ENCODE results near the gene KCNQ1.

Gene KCNQ1

DNA sequence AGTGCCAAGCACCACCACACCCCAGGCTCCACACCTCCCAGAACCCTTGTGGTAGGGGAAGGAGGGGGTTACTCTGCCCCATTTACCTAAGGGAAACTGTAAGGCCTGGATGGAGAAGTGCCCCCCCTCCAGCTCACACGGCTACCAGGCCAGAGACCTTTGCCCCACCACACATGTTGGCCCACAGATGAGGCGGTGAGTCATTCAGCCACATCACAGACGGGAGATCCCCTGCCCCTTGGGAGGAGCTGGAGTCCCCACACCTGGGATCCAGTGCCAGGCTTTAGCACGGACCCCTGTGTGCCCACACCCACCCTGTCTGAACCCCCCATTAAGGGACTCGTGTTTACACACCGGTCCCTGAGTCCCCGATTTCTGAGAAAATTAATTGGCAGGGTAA is 415.8 kb downstream of the KCNQ1 start:
- DNase-seq, result peak; percentile 47

DNA sequence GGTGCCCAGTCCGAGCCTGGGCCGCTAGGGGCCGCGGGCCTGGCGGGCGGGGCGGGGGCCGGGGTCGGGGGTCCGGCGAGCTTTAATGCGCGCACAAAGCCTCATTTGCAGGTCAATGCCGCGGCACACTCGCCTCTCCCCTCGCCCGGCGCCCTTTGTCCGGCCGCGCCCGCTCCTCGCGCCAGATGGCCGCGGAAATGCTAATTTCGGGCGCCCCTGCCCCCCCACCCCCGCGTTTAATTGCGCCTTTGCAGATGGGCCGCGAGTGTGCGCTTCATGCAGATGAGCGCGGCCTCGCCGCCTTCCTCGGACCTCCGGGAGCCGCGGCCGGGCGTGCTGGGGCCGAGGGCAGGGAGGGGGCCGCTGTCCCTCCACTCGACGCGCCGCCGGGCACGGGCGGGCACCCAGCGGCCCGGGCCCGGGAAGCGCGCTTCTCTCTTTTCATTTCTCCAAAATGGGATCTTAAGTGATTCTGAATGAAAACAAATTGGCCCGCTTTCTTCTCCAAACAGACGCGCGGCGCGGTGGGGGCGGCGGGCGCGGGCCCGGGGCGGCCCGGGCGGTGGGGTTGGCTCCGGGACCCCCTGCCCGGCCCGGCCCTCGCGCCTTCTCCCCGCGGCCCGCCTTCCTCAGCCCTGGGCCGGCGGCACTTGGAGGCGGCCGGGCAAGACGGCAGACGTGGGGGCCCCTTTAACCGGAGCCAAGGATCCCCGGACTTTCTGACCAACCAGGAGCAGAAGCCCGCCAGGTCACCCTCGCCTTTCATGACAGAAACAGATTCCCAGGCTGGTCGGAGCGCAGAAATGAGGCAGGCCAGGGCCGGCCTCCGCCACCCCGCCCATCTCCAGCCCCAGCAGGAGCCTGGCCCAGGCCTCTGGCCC is 417.8 kb downstream of the KCNQ1 start:
- DNase-seq, result no peak

DNA sequence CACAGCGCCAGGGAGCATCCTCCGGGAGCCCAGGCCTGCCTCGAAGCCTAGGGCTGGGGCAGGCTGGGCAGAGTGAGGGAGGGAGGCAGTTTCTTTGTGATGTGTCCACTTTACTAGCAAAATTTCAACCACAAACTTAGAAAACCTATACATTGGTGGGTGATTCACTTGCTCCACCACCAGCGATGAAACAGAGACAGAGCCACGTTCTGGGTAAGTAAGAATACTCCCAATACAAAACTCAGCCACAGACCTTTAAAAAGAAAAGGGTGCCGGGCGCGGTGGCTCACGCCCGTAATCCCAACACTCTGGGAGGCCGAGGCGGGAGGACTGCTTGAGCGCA is 418.4 kb downstream of the KCNQ1 start:
- no peak for DNase-seq

GRCh38 chr11:2864901-2865300 is 420.1 kb downstream of the KCNQ1 start:
- DNase-seq, result no peak

- no peak for DNase-seq
Observed at GRCh38 chr11:2865922-2866577, 421.2 kb downstream of the KCNQ1 start.

DNA sequence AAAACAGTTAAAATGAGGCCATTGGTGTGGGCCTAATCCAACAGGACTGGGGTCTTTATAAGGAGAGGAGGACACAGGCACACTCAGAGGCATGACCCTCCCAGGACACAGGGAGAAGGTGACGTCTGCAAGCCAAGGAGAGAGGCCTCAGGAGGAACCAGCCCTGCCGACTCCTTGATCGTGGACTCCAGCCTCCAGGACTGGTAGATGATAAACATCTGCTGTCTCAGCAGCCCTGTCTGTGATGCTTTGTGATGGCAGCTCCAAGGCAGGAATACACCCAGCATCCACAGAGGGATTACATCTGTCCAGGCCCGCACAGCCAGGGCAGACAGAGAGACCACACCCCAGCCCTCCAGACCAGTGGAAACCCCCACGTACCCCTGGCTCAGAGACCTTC is 422.3 kb downstream of the KCNQ1 start:
- no peak for DNase-seq

GRCh38 chr11:2867722-2868505 is 423.1 kb downstream of the KCNQ1 start:
- DNase-seq, result no peak

GRCh38 chr11:2868506-2869133 is 423.8 kb downstream of the KCNQ1 start:
- no peak for DNase-seq

- no peak for DNase-seq
Observed at GRCh38 chr11:2869134-2869526, 424.3 kb downstream of the KCNQ1 start.

DNA sequence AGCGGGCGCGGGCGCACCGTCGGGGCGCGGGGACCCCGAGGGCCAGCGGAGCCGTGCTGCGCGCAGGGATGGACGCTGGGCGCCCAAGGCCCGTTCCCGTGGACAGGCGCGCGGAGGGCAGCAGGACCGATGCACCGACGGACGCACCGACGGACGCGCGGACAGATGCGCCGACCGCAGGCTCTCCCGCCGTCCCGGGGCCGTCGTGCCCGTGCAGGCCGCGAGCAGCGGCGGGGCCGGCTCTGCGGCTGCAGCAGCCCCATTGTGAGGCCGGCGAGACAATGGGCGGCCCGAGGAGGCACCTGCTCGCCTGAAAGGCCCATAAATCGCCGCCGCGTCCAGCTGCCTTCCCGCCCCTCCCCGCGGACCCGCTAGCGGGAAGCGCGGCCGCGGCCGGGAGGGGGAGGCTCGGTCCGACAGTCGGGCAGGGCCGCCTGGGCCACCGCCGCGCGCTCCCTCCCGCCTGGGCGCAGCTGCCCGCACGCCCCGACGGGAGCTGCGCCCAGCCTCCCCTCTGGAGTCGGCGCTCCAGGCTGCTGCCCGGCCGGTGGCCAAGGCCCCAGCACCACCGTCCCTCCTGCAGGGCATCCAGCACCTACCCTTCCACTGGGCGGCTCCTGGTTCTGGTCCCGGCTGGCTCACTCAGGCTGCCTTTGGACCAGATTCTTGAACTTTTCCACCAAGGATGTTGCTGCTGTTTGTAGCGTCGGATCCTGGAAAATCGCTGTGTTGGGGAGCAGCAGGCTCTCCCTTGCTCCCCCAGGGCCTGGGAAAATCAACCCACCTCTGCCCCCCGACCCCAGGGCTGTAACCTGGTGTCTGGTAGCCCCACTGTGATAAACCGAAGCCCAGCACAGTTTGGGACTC is 425.0 kb downstream of the KCNQ1 start:
- DNase-seq, result no peak

- DNase-seq, result no peak
Observed at GRCh38 chr11:2870460-2870859, 425.7 kb downstream of the KCNQ1 start.

GRCh38 chr11:2870969-2871680 is 426.3 kb downstream of the KCNQ1 start:
- no peak for DNase-seq

DNA sequence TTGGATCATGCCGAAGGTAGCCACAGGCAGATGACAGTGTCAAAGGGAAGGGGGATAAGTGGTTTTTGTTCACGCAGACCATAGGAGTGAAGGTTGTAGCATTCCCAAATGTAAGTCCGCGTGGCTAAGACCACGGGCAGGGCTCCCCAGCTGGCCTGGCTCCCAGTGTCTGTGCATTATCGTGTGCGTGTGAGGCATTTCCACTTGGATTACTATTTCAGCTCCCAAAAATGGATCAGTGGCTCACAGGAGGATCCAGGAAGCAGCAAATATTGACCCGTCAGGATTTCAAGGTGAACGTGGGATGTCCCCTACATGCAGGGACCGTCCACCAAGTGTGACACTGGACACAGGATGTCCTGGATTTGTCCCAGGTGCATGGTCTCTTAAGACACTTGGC is 430.2 kb downstream of the KCNQ1 start:
- no peak for DNase-seq

DNA sequence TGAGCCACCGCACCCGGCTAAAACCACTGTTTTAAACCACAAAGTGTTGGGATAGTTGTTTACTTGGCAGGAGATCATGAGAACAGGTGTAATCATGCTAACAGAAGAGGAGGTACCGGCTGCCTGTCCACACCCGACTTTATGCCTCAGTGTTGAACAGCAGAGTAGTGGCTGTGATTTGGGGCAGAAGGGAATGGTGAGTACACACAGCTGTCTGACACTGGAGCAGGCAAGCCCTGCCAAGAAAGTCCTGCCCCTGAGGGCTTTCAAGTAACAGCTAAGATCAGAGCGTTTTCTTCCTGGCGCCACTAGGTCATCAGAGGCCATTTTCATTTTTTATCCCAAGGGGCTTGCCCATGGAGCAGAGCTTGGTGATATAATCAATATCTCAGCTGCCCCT is 432.7 kb downstream of the KCNQ1 start:
- no peak for DNase-seq

- no peak for DNase-seq
Observed at GRCh38 chr11:2878782-2879181, 434.0 kb downstream of the KCNQ1 start.

DNA sequence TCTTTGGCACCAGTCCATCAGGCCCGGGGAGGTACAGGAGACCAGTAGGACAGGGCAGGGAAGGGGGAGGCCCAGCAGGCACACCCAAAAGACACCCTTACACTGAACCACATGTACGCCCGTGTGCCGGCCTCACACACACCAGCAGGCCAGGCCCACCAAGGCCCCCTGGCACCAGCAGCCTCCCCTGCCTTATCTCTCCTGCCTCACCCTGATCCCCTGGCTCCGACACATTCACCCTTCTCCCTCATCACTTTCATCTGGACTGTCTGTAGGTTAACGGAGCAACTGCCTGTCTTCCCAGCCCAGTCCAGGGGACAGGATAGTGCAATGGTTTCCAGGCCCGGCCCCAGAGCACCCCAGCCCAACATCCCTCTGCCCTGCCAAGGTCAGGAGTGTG is 435.8 kb downstream of the KCNQ1 start:
- no peak for DNase-seq

- no peak for DNase-seq
Observed at GRCh38 chr11:2881076-2881980, 436.5 kb downstream of the KCNQ1 start.

DNA sequence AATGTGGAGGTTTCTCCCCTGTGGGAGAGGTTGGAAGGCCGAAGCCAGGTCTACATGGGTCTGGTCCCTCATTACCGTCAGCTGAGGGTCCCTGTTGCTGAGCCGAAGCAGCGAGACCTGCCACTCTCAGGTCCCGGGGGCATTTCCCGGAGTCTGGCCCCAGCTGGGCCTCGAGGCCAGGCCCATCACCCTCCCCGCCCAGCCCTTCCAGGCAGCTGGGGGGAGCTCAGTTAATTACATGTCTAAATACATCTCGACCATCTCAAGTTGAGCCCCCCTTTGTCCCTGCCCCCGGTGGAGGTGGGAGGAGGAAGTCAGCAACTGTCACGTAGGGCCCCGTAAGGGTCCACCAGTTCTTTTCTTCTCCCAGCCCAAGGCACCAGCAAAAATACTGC is 437.2 kb downstream of the KCNQ1 start:
- no peak for DNase-seq

- no peak for DNase-seq
Observed at GRCh38 chr11:2882396-2883110, 437.7 kb downstream of the KCNQ1 start.

GRCh38 chr11:2883640-2883978 is 438.8 kb downstream of the KCNQ1 start:
- no peak for DNase-seq

All from stimulated activated CD8-positive, alpha-beta memory T cell treated with anti-CD3 and anti-CD28 coated beads, Interleukin-4, amount 100 ng/mL, for 48 hours (primary cell).